Thyroid gland (tissue), 4 donors: ENCODE data around the gene GAS2L1.

Experiments
- CTCF ChIP-seq, 6 experiments: fragments of 200-600 bp in 3 of 6; fragments of 450-650 bp in 3 of 6; sonication (generic) in 3 of 6; IDR thresholded peaks; one replicate each; pipeline ENCODE4 v1.5.1; 2016 to 2019; ENCODE audit warnings: antibody characterized with exemption in 6 of 6, mild to moderate bottlenecking in 2 of 6, inconsistent platforms in 1 of 6, moderate library complexity in 1 of 6
- POLR2A ChIP-seq, 2 donors: fragments of 450-650 bp; IDR thresholded peaks; one replicate each; pipeline ENCODE4 v1.6.1; 2017; ENCODE audit warnings: antibody characterized with exemption in 2 of 2, mild to moderate bottlenecking in 2 of 2, moderate library complexity in 1 of 2

DNA sequence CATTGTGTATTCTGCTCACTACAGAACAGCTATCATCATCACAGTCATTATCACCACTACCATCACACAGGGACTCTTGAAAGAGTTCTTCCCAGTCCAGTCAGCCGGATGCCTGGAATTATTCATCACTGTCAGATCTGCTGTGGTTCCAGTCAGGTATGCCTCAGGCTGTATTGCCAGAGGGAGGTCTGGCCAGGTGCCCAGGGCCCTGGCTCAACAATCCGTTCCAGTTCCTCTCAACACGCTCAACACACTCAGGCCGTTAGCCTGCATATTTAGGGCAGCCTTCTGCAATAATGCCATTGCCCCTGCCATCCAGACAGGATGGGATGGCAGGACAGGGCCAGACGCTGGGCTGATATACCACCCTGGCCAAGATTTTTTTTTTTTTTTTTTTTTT lies 37.7 kb downstream of the GAS2L1 start:
- no peak for TF ChIP-seq CTCF (IDR thresholded peaks at IDR 0.05)
- TF ChIP-seq POLR2A (IDR thresholded peaks at IDR 0.05) = no peak
